Fibroblast of mammary gland (primary cell): Measurements from ENCODE around the gene TRAF3IP1.
"Not testable (repeated sequence)": the region's sequence is repeated elsewhere in the genome, so short reads cannot be mapped to it uniquely, and the experiment has no call there.

ENCODE experiments used
- DNase-seq: peaks from one replicate; pipeline ENCODE4 v3.0.0-alpha.2; 2010; ENCODE audit warnings: low read depth
- H3K4me3 ChIP-seq: 2 replicates; pipeline ENCODE4 v1.5.1; 2011; ENCODE audit warnings: low read depth, mild to moderate bottlenecking, low read length, moderate library complexity; ENCODE audit not compliant: control insufficient read depth
- CTCF ChIP-seq: conservative IDR thresholded peaks from 2 replicates; pipeline ENCODE4 v1.5.1; 2011; ENCODE audit warnings: low read depth, low read length, inconsistent platforms; ENCODE audit not compliant: control insufficient read depth, insufficient read depth

Gene TRAF3IP1

GRCh38 chr2:238441262-238442114 lies 121.2 kb downstream of the TRAF3IP1 start:
- DNase-seq: peak; percentile 49
- H3K4me3 ChIP-seq: no peak overlapping the region
- no peak for TF ChIP-seq CTCF

GRCh38 chr2:238442257-238442656 lies 121.9 kb downstream of the TRAF3IP1 start:
- DNase-seq: not testable (repeated sequence)

GRCh38 chr2:238444242-238444641 lies 123.9 kb downstream of the TRAF3IP1 start:
- no peak for DNase-seq
- no peak for TF ChIP-seq CTCF
- no peak overlapping the region for H3K4me3 ChIP-seq

More at GRCh38 chr2:238442257-238442656, 121.9 kb downstream of the TRAF3IP1 start:
- H3K4me3 ChIP-seq: not testable (repeated sequence)

- H3K4me3 ChIP-seq: no peak overlapping the region
- TF ChIP-seq CTCF: no peak
- DNase-seq: no peak
Measured at GRCh38 chr2:238445409-238446190, 125.3 kb downstream of the TRAF3IP1 start.

GRCh38 chr2:238446371-238446770 lies 126.1 kb downstream of the TRAF3IP1 start:
- H3K4me3 ChIP-seq: no peak overlapping the region
- TF ChIP-seq CTCF: no peak

GRCh38 chr2:238448031-238448955 lies 128.0 kb downstream of the TRAF3IP1 start:
- no peak for TF ChIP-seq CTCF
- DNase-seq: no peak
- no peak overlapping the region for H3K4me3 ChIP-seq

More at GRCh38 chr2:238446371-238446770, 126.1 kb downstream of the TRAF3IP1 start:
- DNase-seq: no peak
